ENCODE measurements around the gene CCRL2. TPM values are rescaled to one million over a fixed set of nuclear protein-coding genes. Genes with fewer than 3 reads are reported as not detected.

The CCRL2 gene
- total RNA-seq, 2 experiments from 2014 or later = 4.3 to 4.5 TPM

DNA sequence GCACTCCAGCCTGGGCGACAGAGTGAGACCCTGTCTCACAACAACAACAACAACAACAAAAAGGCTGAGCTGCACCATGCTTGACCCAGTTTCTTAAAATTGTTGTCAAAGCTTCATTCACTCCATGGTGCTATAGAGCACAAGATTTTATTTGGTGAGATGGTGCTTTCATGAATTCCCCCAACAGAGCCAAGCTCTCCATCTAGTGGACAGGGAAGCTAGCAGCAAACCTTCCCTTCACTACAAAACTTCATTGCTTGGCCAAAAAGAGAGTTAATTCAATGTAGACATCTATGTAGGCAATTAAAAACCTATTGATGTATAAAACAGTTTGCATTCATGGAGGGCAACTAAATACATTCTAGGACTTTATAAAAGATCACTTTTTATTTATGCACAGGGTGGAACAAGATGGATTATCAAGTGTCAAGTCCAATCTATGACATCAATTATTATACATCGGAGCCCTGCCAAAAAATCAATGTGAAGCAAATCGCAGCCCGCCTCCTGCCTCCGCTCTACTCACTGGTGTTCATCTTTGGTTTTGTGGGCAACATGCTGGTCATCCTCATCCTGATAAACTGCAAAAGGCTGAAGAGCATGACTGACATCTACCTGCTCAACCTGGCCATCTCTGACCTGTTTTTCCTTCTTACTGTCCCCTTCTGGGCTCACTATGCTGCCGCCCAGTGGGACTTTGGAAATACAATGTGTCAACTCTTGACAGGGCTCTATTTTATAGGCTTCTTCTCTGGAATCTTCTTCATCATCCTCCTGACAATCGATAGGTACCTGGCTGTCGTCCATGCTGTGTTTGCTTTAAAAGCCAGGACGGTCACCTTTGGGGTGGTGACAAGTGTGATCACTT, 34.3 kb upstream of the CCRL2 start:
- Histone ChIP-seq H3K9me3 (ENCODE audit: control insufficient read depth in 1 of 2, insufficient read depth in 1 of 2, low read length in 2 of 2) (no peaks in the 10 kb centered on the region), H3K4me1 (ENCODE audit: insufficient read depth, low read length) (peaks cover 68% of the 10 kb centered on the region), H3K36me3 (ENCODE audit: insufficient read depth, low read length) (no peaks in the 10 kb centered on the region), H3K27ac (ENCODE audit: low read depth in 1 of 2, low read length in 2 of 2) (no peak overlapping the region), H3K27me3 (ENCODE audit: control insufficient read depth in 1 of 2, insufficient read depth in 2 of 2, low read length in 2 of 2) (no peaks in the 10 kb centered on the region), H3K4me3 (ENCODE audit: low read length) (peak overlapping the region; percentile 43)
- peak in 3 of 14 experiments; percentile 57 to 70 (median 63) for DNase-seq
- Mint-ChIP-seq H3K4me3 (peak overlapping the region; percentile 64), H3K27me3 (no peaks in the 10 kb centered on the region), H3K27ac (peak overlapping the region; percentile 28), H3K9me3 (no peaks in the 10 kb centered on the region), H3K36me3 (ENCODE audit: low read depth) (no peaks in the 10 kb centered on the region), H3K4me1 (ENCODE audit: low read depth) (peaks cover 59% of the 10 kb centered on the region)
- peak; percentile 32 for ATAC-seq (ENCODE audit: poor library complexity)
- intact Hi-C loops (cut with DNase I, micrococcal nuclease) = loop anchor here (2.0 to 5.0 kb wide), 2 partner anchors 96 to 295 kb away; no protein-coding TSS in a partner anchor
- CTCF ChIA-PET = interaction anchor here (0.6 to 6.3 kb wide), 13 partner anchors 9 to 434 kb away, joined by 3 to 86 read pairs (median 4); partner anchors contain the start of genes CCR2 and CXCR6
- TF ChIP-seq, protein P1, sequence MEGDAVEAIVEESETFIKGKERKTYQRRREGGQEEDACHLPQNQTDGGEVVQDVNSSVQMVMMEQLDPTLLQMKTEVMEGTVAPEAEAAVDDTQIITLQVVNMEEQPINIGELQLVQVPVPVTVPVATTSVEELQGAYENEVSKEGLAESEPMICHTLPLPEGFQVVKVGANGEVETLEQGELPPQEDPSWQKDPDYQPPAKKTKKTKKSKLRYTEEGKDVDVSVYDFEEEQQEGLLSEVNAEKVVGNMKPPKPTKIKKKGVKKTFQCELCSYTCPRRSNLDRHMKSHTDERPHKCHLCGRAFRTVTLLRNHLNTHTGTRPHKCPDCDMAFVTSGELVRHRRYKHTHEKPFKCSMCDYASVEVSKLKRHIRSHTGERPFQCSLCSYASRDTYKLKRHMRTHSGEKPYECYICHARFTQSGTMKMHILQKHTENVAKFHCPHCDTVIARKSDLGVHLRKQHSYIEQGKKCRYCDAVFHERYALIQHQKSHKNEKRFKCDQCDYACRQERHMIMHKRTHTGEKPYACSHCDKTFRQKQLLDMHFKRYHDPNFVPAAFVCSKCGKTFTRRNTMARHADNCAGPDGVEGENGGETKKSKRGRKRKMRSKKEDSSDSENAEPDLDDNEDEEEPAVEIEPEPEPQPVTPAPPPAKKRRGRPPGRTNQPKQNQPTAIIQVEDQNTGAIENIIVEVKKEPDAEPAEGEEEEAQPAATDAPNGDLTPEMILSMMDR (IDR thresholded peaks at IDR 0.05) = no peak
- POLR2A ChIA-PET = interaction anchor here (1.3 kb wide), 1 partner anchor 96 kb away, joined by 7 read pairs; no protein-coding TSS in a partner anchor

DNA sequence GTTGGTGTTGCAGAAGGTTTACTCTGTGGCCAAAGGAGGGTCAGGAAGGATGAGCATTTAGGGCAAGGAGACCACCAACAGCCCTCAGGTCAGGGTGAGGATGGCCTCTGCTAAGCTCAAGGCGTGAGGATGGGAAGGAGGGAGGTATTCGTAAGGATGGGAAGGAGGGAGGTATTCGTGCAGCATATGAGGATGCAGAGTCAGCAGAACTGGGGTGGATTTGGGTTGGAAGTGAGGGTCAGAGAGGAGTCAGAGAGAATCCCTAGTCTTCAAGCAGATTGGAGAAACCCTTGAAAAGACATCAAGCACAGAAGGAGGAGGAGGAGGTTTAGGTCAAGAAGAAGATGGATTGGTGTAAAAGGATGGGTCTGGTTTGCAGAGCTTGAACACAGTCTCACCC, 32.3 kb upstream of the CCRL2 start:
- CTCF ChIA-PET = interaction anchor here (0.9 kb wide), 3 partner anchors 10 to 99 kb away, joined by 3 to 4 read pairs (median 3); no protein-coding TSS in a partner anchor
- H3K36me3 ChIP-seq (ENCODE audit: insufficient read depth, low read length) = no peaks in the 10 kb centered on the region
- H3K27ac Mint-ChIP-seq = no peak overlapping the region

DNA sequence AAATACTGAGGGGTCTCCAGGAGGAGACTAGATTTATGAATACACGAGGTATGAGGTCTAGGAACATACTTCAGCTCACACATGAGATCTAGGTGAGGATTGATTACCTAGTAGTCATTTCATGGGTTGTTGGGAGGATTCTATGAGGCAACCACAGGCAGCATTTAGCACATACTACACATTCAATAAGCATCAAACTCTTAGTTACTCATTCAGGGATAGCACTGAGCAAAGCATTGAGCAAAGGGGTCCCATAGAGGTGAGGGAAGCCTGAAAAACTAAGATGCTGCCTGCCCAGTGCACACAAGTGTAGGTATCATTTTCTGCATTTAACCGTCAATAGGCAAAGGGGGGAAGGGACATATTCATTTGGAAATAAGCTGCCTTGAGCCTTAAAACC, 31.8 kb upstream of the CCRL2 start:
- intact Hi-C loops (cut with DNase I, micrococcal nuclease) = loop anchor here in 1 of 2 experiments (5.0 kb wide), 1 partner anchor 438 kb away; no protein-coding TSS in a partner anchor

More for the DNA sequence above, 32.3 kb upstream of the CCRL2 start:
- Histone ChIP-seq H3K4me1 (ENCODE audit: insufficient read depth, low read length) (peaks cover 51% of the 10 kb centered on the region), H3K4me3 (ENCODE audit: low read length) (no peak overlapping the region), H3K27me3 (ENCODE audit: control insufficient read depth in 1 of 2, insufficient read depth in 2 of 2, low read length in 2 of 2) (no peaks in the 10 kb centered on the region), H3K9me3 (ENCODE audit: control insufficient read depth in 1 of 2, insufficient read depth in 1 of 2, low read length in 2 of 2) (no peaks in the 10 kb centered on the region), H3K27ac (ENCODE audit: low read depth in 1 of 2, low read length in 2 of 2) (peak overlapping the region in 1 of 2 donors; percentile 10)
- no peaks in the 10 kb centered on the region for H3K9me3 Mint-ChIP-seq
- no peak overlapping the region for H3K4me3 Mint-ChIP-seq
- ATAC-seq (ENCODE audit: poor library complexity) = no peak
- no peaks in the 10 kb centered on the region for H3K27me3 Mint-ChIP-seq
- H3K4me1 Mint-ChIP-seq (ENCODE audit: low read depth) = peaks cover 45% of the 10 kb centered on the region
- intact Hi-C loops (cut with DNase I, micrococcal nuclease) = loop anchor here (5.0 kb wide), 2 partner anchors 297 to 437 kb away; no protein-coding TSS in a partner anchor
- DNase-seq = no peak
- no peaks in the 10 kb centered on the region for H3K36me3 Mint-ChIP-seq (ENCODE audit: low read depth)
- POLR2A ChIA-PET = no interaction called here
- TF ChIP-seq, protein P1 (IDR thresholded peaks at IDR 0.05) = no peak

More for the DNA sequence above, 31.8 kb upstream of the CCRL2 start:
- Histone ChIP-seq H3K9me3 (ENCODE audit: control insufficient read depth in 1 of 2, insufficient read depth in 1 of 2, low read length in 2 of 2) (no peaks in the 10 kb centered on the region), H3K4me1 (ENCODE audit: insufficient read depth, low read length) (peaks cover 50% of the 10 kb centered on the region), H3K27ac (ENCODE audit: low read depth in 1 of 2, low read length in 2 of 2) (peak overlapping the region in 1 of 2 donors; percentile 26), H3K36me3 (ENCODE audit: insufficient read depth, low read length) (no peaks in the 10 kb centered on the region), H3K4me3 (ENCODE audit: low read length) (peak overlapping the region; percentile 3), H3K27me3 (ENCODE audit: control insufficient read depth in 1 of 2, insufficient read depth in 2 of 2, low read length in 2 of 2) (no peaks in the 10 kb centered on the region)
- ChIA-PET CTCF (interaction anchor here (0.9 kb wide), 3 partner anchors 11 to 99 kb away, joined by 3 to 4 read pairs (median 3); no protein-coding TSS in a partner anchor), POLR2A (interaction anchor here (0.6 kb wide), 1 partner anchor 26 kb away, joined by 3 read pairs; no protein-coding TSS in a partner anchor)
- peaks cover 41% of the 10 kb centered on the region for H3K4me1 Mint-ChIP-seq (ENCODE audit: low read depth)
- peak overlapping the region; percentile 5 for H3K4me3 Mint-ChIP-seq
- no peak overlapping the region for H3K27ac Mint-ChIP-seq
- no peak for ATAC-seq (ENCODE audit: poor library complexity)
- TF ChIP-seq, protein P1 (IDR thresholded peaks at IDR 0.05) = no peak
- no peak for DNase-seq
- H3K27me3 Mint-ChIP-seq = no peaks in the 10 kb centered on the region
- no peaks in the 10 kb centered on the region for H3K36me3 Mint-ChIP-seq (ENCODE audit: low read depth)
- H3K9me3 Mint-ChIP-seq = no peaks in the 10 kb centered on the region
